LoVo (cell line): Measurements from ENCODE around the gene HK2.

Source experiments
- DNase-seq: peaks from one replicate; pipeline ENCODE4 v3.0.0-alpha.2; 2016; ENCODE audit warnings: low spot score

The HK2 gene

DNA sequence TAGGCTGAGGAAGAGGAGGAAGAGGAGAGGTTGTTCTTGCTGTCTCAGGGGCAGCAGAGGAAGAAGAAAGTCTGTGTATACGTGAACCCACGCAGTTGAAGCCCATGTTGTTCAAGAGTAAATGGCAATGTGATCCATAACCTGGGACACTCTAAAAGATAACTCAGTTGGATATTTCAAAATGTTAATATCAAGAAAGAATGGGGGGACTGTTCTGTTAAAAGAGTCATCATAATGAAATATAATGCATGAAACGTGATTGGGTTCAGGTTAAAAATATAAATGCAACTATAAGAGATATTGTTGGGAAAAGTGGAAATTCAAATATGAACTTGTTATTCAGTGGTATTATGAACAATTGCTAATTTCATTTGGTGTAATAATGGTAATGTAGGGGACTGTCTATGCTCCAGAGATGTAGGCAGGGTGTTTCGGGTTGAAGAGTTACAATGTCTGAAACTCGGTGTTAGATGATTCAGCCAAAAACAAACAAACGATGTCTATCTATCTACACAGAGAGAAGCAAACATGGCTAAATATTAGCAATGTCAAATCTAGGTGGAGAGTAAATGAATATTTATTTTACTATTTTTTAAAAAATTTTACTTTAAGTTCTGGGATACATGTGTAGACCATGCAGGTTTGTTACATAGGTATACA lies 103.4 kb downstream of the HK2 start:
- DNase-seq: no peak

- DNase-seq: no peak
Measured at GRCh38 chr2:74938264-74938663, 104.3 kb downstream of the HK2 start.

DNA sequence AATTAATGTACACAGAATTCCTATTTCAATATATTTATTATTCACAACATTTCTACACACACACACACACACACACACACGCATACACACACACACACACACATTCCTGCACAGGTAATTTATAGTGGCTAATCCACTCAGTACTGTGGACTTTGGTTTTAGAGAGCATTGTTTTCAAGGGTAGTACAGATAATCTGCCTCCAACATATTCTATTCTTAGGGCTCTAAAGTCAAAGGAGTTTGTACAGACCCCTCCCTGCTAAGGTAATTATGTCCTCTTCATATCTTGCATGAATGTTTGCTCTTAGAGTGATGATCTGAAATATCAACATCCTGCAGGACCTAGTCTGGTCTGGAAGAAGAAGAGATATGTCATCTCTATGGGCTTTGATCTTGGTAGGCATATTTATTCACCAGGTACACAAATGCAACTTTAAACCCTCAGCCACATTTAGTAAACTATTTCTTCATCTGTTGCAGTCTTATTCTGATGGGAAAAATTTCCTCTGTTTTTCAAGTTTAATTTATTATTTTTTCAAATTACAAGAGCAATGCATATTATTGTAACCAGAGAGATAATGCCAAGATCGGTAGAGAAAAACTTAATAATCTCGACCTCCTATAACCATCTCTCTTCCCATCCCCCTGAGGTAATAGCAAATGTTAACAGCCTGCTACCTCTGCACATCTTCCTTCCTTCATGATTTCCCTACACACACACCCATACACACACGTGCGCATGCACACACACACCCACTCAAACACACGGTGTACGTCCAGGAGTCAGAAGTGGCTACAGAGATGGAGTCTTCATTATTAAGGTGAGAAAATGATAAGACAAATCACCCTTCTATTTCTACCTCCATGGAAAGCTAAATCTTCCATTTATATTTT lies 106.2 kb downstream of the HK2 start:
- no peak for DNase-seq

- DNase-seq: no peak
Measured at GRCh38 chr2:74941284-74941683, 107.4 kb downstream of the HK2 start.

GRCh38 chr2:74942263-74942662 lies 108.3 kb downstream of the HK2 start:
- no peak for DNase-seq
